HG02884 (cell line): Measurements from ENCODE around the gene CEP120.
A peak's percentile ranks its signal among the peaks of the same experiment; 100 is the strongest.
"Not testable (repeated sequence)": the region's sequence is repeated elsewhere in the genome, so short reads cannot be mapped to it uniquely, and the experiment has no call there.

Experiments used
- ATAC-seq: cut with Tn5 transposase; IDR thresholded peaks from one replicate; pipeline ENCODE4 v1.9.1; 2021; ENCODE audit warnings: mild to moderate bottlenecking, moderate library complexity; ENCODE audit not compliant: unreplicated experiment

Gene CEP120

DNA sequence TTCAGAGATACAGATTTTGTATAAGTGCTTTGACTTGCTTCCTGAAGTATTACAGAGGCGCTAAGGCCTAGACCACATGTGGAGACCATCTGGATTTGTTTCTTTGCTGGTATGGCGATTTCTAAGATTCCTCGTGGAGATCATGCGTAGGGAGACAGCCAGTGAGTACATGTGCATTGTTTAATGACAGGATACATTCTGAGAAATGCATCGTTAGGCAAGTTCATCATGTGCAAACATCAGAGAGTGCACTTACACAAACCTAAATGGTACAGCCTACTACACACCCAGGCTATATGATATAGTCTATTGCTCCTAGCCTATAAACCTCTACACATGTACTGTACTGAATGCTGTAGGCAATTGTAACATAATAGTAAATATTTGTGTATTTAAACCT is 16.5 kb upstream of the CEP120 start:
- ATAC-seq: no peak

DNA sequence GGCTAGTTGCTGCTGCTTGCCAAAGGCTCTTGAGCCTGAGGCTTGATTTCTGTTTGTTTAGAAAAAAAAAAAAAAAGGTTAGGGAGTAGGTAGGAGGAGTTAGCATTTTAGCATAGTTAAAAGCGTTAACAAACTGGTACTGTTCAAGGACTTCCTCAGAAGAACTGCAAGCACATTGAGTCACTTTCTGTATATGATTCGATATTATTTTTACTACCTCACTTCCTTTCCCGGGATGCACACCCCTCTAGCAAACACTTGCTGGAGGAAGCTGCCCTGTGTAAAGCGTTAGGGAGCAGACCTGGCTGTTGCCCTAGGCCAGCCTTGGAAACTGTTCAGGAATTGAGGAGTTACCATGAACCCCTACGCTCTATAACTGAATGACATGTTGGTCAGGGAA is 15.7 kb upstream of the CEP120 start:
- no peak for ATAC-seq

DNA sequence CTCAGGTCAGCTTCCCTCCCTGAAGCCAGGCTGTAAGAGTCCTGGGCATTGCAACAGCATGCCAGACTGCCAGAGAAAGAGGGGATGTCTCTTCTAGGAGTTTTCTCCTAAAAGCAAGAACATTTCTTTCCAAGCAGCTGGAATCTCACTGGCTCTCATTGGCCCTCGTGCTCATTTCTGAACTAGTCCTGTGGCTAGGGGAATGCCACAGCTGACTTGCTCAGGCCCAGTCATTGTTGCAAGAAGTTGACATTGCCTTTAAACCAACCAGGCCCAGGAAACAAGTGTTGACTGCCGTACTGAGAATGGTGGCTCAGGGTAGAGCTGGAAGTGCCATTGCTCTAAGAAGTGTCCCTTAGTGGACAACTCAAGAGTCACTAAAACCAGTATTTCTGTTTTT is 15.0 kb upstream of the CEP120 start:
- peak; percentile 74 for ATAC-seq

DNA sequence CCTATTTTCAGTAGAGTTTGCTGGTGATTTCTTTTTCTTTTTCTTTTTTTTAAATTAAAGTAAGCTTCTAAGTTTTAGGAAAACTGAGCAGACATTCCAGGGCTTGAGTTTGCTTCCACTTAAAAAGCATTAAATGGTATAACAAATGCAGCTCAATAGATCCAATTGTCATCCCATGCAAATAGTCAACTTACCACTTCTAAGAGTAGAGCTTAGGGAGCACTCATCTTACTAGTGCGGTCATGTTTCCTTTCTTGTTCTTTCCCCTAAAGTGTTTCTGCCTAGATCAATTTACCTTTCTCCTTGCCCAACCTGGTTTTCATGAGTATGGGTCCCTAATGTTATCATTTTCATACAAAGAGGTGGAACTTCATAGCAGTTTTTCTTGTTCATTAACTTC is 13.0 kb upstream of the CEP120 start:
- ATAC-seq: no peak

DNA sequence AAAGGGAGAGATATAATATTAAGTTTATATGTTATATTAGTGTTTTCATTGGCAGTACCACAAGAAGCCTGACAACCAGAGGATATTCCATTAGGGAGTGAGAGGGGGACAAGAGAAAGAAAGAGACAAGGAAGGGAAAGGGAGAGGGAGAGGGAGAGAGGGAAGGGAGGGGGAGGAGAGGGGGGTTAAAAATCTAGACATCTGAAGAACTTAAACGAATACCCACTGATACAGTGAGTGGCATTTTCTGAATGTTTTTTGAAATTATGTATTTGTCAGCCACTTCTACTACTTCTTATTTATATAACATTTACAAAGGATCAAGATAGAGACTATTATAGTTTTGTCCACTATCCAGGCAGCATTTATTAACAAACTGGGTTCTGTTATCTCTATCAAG is 11.6 kb upstream of the CEP120 start:
- ATAC-seq: no peak

DNA sequence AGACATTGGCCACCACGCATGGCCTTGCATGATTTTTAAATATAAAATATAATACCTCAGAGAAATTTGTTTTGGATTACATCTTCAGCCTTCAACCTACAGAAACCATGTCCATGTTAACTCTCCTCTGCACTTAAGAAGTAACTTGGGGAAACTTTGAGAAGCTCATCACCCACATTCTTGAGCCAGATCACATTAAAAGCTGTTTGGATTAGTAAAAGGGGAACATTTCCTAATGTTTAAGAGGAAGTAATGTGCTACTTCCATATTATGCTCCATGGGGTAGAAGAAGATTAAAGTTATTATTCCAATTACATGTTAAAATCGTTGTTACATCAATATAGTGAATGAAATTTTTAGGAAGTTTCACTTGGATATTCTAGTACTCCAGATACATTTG is 10.4 kb upstream of the CEP120 start:
- ATAC-seq: no peak

DNA sequence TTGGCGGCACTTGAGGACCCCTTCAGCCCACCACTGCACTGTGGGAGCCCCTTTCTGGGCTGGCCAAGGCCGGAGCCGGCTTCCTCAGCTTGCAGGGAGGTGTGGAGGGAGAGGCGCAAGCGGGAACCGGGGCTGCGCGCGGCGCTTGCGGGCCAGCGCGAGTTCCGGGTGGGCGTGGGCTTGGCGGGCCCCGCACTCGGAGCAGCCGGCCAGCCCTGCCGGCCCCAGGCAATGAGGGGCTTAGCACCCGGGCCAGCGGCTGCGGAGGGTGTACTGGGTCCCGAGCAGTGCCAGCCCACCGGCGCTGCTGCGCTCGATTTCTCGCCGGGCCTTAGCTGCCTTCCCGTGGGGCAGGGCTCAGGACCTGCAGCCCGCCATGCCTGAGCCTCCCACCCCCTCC is 7.2 kb upstream of the CEP120 start:
- not testable (repeated sequence) for ATAC-seq

DNA sequence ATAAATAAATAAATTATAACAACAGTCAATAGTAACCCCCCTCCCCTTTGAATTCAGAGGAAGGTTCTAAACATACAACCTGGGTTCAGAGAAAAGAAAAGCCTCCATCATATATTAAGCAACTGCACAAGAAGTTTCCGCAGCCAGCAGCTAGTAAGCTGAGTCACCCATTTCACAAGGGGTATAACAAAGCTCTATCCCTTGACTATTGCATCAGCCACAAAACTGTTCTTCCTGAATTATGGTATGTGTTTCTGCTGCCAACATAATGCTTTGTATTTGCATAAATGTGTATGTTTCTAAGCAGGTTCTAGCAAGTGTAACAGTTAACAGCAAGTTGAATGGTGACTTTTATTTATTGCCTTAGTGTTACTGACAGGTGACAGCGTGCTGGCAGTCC is 6.8 kb upstream of the CEP120 start:
- no peak for ATAC-seq

DNA sequence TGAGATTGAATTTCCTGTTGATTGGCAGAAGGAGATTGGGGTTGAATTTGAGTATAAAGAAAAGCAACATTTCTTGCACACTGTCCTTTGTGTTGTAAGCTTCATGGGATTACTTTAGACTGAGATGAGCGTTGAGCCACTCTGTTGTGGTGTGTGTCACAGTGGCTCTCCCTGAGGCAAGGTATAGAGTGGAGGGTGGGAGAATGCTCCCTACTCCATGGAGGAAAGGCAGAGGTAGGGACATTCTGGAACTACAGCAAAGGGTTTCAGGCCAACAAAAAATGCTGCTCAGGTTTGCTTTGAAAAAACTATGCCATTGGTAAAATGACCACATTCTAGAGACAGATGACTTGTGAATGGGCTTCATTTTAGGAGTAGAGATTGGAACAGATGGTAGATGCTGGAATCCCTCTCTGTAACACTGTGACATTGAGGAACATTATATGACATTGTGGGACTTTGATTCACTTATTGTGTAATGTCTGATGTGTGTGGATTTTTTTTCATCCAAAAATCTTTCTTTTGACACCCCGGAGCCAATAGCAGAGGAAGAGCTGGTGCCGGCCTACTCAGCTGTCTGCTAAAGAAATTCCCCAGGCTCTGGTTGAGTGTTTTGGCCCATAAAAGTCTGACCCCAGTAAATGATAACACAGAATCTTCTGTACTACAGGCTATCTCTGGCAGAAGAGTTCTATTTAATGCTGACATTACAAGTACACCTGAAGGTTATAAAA is 6.2 kb upstream of the CEP120 start:
- ATAC-seq: no peak

DNA sequence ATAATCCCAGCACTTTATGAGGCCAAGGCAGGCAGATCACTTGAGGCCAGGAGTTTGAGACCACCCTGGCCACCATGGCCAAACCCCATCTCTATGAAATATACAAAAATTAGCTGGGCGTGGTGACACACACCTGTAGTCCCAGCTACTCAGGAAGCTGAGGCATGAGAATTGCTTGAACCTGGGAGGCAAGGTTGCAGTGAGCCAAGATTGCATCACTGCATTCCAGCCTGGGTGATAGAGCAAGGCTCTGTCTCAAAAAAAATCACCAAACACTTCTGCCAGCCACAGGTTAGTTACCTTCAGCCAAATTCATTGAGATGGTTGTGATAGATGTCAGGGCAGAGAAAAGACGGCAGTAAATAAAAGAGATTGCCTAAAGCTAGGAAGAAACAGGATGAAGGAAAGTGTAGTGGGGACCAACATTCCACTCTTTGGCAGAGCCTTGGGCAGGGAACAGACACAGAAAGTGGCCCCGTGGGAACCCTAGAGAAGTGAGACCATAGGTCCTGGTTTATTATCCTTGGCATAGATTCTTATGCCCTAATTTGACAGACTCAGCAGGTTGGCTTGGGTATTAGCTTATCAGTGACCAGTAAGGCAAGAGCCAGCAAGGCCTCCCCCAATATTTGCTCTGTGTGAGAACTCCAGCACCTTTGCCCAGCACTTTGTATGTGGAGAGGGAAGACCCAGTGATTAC is 5.5 kb upstream of the CEP120 start:
- ATAC-seq: no peak

DNA sequence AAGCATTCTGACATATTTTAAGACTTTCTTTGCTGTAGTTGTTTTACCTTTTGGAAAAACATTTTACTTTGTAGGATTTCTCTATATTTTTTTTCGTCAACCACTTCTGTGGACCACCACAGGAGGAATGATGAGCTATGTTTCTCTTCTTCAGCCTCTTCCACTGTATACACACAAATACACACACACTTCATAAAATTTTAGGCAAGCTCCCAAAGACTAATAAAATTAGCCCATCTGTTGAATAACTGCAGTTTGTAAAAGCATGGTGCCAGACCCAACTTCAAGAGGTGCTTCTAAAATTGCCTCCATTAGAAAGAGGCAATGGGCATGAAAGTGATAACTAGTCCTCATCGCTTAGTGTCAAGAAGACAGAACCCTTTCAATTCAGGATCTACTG is 4.1 kb upstream of the CEP120 start:
- no peak for ATAC-seq

DNA sequence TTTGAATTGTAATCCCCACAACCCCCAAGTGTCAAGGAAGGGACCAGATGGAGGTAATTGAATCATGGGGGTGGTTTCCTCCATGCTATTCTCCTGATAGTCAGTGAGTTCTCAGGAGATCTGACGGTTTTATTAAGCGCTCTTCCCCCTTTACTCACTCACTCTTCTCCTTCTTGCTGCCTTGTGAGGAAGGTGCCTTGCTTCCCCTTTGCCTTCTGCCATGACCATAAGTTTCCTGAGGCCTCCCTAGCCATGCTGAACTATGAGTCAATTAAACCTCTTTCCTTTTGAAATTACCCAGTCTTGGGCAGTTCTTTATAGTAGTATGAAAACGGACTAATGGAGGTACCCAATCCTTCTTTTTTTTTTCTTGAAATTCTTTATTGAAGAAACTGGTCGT is 2.2 kb upstream of the CEP120 start:
- ATAC-seq: no peak

DNA sequence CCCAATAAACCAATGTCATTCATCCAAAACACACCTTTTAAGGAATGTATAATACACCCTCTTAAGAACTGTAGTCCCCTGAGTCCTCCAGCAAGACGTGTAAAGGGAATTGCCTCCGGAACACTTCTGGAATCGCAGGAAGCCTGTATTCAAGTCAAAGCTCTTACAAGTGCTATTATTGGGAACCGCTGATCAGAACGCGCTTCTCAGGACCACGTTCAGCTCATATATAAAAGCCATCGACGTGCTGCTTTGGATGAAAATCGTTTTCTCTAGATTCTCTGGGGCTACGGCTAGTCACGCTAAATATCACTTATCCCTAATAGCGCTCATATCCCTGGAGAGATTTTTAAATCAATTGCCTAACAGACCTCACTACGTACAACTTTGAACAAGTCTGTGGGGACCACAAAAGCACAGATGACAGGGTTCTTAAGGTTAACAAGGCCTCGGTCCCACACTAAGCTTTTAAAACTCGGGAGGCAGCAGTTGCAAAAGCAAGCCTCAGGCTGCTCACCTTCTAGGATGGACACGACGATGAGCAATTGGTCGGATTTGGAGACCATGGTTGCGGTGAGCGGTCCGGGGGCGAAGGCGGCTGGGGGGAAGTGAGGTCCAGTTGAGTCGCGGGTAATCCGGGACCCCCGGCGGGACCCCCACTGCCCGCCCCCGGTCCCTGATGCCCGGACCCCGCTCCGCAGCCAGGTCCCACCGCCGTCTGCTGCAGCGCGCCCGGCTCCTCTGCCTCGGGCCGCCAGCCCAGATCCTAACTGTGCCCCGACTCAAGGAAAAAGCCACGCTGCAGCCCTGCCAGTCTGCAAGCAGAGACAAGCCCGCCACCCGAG is 548 bp downstream of the CEP120 start:
- peak; percentile 12 for ATAC-seq

DNA sequence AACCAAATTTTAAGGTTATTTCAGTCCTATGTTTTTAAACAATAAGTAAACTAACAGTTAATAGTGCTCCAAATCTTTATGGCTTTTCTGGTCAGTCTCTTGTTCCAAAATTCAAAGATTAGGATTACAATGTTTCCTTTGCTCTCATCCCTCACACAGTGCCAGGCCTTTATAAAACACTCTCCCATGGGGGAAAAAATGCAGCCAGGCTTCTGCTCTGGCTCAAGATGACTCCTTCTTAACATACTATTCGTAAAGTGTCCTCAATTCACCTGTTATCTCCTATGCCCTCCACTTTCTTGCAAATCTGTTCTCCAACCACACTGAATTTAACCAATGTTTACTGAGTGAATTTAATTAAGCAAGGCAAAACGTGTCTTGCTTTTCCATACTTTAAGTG is 1.4 kb downstream of the CEP120 start:
- no peak for ATAC-seq

DNA sequence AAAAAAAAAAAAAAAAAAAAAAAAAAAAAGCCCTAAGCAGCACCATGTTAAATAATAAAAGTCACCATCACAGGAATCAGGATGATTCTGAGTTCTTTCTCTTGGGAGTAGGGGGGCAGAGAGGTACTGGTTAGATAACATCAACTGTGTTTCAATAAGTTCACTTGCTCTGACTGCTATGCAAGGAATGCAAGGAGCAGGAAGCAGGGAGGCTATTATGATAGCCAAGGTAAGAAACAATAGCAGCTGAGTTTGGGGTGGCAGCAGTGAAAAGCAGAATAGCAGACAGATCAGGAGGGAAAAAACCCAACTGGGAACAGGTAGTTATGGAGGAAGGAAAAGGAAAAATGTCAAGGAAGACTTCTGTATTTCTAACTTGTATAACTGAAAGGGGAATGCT is 8.2 kb downstream of the CEP120 start:
- ATAC-seq: no peak

DNA sequence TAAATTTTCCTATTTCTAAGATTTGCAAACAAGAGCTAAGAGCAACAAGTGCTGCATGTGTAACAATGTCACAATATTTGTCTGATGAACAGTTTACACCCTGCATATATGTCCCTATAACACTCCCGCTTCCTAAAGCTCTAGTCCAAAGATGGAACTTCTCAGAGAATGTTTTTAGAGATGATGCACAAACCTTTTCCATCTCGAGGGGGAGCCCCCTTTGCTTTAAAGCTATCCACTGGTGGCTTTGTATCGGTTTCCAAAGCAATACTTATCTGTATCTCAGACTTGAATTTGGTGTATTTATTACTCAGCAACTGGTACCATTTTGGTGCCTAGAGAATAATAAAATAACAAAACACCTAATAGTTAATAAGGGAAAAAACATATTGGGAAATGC is 11.0 kb downstream of the CEP120 start:
- no peak for ATAC-seq

DNA sequence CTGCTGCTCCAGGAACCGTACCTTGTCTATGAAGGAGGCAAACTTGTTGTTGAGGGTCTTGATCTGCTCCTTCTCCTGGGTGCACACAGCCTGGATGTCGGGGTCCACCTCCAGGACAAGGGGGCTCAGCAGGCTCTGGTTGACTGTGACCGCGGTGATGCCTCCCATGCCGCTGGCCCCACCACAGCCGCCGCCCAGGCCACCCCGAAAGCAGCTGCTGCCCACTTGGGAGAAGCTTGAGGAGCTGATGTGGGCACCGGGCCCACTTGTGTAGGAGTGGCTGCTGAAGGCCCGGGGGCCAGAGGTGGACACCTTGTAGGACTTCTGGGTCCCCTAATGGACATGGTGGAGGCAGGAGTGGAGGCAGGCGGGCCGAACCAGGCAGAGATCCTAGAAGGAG is 21.2 kb downstream of the CEP120 start:
- not testable (repeated sequence) for ATAC-seq

DNA sequence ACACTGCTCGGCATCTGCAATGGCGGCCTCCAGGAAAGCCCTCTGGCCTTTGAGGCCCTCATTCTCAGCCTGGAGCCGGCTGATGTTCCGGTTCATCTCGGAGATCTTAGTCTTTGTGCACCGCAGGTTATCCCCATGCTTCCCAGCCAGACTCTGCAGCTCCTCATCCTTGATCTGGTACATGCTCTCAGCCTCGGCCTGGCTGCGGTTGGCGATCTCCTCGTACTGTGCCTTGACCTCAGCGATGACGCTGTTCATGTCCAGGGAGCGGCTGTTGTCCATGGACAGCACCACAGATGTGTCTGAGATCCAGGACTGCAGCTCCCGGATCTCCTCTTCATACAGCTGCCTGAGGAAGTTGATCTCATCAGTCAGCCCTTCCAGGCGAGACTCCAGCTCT is 21.9 kb downstream of the CEP120 start:
- ATAC-seq: no peak

DNA sequence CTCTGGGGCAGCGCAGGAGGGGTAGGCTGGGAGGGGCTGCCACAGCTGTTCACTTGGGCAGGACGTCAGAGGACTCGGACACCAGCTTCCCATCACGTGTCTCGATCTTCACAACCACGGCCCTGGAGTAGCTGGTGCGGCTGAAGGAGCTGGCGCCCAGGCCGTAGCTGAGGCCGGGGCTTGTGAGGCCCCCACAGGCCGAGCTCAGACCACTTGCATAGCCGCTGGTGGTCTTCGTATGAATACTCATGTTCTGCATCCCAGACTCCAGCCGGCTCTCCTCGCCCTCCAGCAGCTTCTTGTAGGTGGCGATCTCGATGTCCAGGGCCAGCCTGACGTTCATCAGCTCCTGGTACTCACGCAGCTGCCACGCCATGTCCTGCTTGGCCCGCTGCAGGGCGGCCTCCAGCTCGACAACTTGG is 22.3 kb downstream of the CEP120 start:
- not testable (repeated sequence) for ATAC-seq

DNA sequence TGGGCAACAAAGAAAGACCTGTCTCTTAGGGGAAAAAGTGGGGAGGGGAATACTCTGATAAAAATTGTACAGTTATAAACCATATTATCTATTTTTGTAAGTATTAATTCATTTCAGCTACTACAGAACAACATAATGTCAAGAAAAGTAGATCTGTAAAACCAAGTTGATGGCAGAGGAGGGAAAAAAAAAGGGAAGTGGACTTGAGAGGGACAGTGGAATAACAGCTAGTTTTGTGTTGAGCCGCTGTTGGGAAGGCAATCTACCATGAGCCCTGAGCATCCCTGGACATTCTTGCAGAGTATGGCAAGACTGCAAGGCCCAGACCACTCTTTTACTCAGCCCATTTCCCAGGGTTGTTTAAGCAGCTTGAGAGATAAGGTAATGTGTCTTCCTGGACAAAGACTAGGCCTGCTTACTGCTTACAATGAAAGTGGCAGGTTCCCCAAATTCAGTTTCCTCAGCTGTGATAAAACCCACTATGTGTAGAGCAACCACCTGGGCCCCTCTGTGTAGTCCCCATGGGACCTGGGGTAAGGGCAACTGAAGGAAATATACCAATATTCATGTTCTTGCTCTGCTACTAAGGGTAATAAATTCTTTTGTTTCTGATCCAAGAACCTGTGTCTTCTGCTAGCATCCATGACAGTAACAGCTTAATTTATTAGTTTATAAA is 25.0 kb downstream of the CEP120 start:
- ATAC-seq: no peak

DNA sequence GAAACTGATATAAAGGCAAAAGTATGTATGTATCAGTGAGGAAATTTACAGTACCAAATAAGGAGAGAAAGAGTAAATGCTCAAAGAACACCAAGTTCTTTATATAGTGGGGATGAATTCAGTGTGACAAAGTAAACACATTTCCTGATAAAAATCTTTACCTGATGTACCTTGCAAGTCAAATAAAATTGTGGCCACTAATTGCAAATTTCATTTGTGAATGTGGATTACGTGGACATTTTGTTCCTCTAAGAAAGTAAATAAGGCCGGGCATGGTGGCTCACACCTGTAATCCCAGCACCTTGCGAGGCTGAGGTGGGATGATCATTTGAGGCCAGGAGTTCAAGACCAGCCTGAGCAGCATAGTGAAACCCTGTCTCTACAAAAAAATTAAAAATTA is 25.7 kb downstream of the CEP120 start:
- no peak for ATAC-seq
